Measurements from ENCODE around the gene PHKB.
A peak's percentile ranks its signal among the peaks of the same experiment; 100 is the strongest.

Gene PHKB

DNA sequence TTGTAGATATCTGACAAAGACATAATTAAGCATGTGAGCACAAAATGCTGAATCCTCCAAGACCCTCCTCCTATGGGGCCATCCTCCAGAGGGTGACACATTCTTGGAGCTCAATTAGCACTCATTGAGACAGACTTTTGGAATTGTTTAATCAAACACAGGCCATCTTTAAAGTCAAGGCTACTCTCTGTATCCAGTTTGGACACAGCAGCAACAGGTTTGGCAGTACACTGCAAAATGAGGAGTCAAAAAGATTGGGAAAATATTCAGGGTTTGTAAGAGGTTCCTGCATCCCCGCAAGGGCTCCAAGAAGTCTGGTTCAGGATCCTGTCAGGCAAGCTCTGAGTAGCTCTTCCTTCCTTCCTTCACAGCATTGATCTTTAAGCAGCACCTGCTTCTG, 1.5 kb upstream of the PHKB start:
- Histone ChIP-seq H3K4me3 (replicated peaks; ENCODE audit: insufficient read depth, low read length) (peak overlapping the region; percentile 74), H3K27me3 (ENCODE audit: insufficient read depth, poor library complexity, severe bottlenecking) (no peaks in the 10 kb centered on the region), H3K27ac (replicated peaks) (no peak overlapping the region)
- TF ChIP-seq REST (IDR thresholded peaks at IDR 0.05; ENCODE audit: insufficient replicate concordance, low read depth) (no peak), CTCF (IDR thresholded peaks at IDR 0.05; ENCODE audit: insufficient read depth, low read length) (no peak), POLR2AphosphoS5 (IDR thresholded peaks at IDR 0.05; ENCODE audit: low read depth) (no peak), SPI1 (IDR thresholded peaks at IDR 0.05; ENCODE audit: borderline replicate concordance, low read depth) (no peak), GABPA (IDR thresholded peaks at IDR 0.05; ENCODE audit: low read depth) (no peak)
- DNase-seq (ENCODE audit: low read depth in 1 of 2, low spot score in 1 of 2): no peak

GRCh38 chr16:47460359-47460710, 796 bp upstream of the PHKB start:
- no peaks in the 10 kb centered on the region for H3K27me3 ChIP-seq (ENCODE audit: insufficient read depth, poor library complexity, severe bottlenecking)
- peak overlapping the region; percentile 74 for H3K4me3 ChIP-seq (replicated peaks; ENCODE audit: insufficient read depth, low read length)
- TF ChIP-seq GABPA (IDR thresholded peaks at IDR 0.05; ENCODE audit: low read depth): no peak
- no peak for TF ChIP-seq CTCF (IDR thresholded peaks at IDR 0.05; ENCODE audit: insufficient read depth, low read length)
- H3K27ac ChIP-seq (replicated peaks): peak overlapping the region; percentile 92
- DNase-seq (ENCODE audit: low read depth in 1 of 2, low spot score in 1 of 2): no peak

- DNase-seq (ENCODE audit: low read depth in 1 of 2, low spot score in 1 of 2): peak; percentile 53 to 69
- H3K27ac ChIP-seq (replicated peaks): peak overlapping the region; percentile 92
- no peak for TF ChIP-seq GABPA (IDR thresholded peaks at IDR 0.05; ENCODE audit: low read depth)
- TF ChIP-seq POLR2AphosphoS5 (IDR thresholded peaks at IDR 0.05; ENCODE audit: low read depth): no peak
- TF ChIP-seq REST (IDR thresholded peaks at IDR 0.05; ENCODE audit: insufficient replicate concordance, low read depth): no peak
- TF ChIP-seq SPI1 (IDR thresholded peaks at IDR 0.05; ENCODE audit: borderline replicate concordance, low read depth): no peak
- no peak for TF ChIP-seq CTCF (IDR thresholded peaks at IDR 0.05; ENCODE audit: insufficient read depth, low read length)
- H3K4me3 ChIP-seq (replicated peaks; ENCODE audit: insufficient read depth, low read length): peak overlapping the region; percentile 74
- no peaks in the 10 kb centered on the region for H3K27me3 ChIP-seq (ENCODE audit: insufficient read depth, poor library complexity, severe bottlenecking)
Measured at GRCh38 chr16:47461598-47462266, 601 bp downstream of the PHKB start.
